ENCODE results near the gene RAB6D. TPM values are rescaled to one million over a fixed set of nuclear protein-coding genes. Genes with fewer than 3 reads are reported as not detected.
"Not testable (repeated sequence)": the region's sequence is repeated elsewhere in the genome, so short reads cannot be mapped to it uniquely, and the experiment has no call there.

Gene RAB6D
- total RNA-seq, 1 donor from 2014 or later = not detected

DNA sequence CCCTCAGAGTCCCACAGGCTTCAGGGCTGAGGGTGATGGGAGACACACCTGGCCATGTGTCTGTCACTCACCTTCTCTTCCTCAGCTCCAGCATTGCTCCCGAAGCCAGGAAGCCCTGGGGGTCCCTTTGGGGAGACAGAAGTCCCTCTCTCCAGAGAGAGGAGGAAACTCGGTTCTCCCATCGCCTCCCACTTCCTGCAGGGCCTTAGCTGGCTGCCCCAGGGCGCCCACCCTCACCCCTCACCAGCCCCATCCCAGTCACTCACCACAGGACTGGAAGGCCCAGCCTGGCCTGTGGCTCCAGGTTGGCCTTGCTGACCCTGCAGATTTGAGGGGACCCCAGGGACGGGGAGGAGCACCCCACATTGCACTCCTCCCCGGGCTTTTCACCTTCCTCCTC is 2.7 kb upstream of the RAB6D start:
- DNase-seq (ENCODE audit: low read depth in 2 of 2) = no peak

GRCh38 chr2:131365452-131365851 is 1.5 kb upstream of the RAB6D start:
- DNase-seq (ENCODE audit: low read depth in 2 of 2) = no peak

GRCh38 chr2:131363213-131363612 is 755 bp downstream of the RAB6D start:
- DNase-seq (ENCODE audit: low read depth in 2 of 2) = not testable (repeated sequence)

DNA sequence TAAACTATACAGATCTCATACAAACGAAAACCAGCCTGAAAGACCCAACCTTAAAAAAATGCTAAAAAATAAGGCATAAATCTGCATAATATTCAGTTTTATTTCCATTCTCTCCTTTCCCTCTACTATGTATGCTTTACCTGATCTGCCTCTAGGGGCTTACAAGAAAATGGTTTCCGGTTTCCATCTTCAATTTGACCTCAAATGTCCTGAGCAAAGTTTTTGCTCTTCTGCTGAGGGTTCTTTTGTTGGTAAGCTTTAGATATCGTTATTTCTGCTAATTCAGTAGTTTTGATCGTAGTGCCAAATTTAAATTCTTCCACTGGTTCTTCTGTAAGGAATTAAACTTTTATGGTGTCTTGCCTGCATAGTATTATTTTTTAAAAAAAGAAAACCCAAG is 2.2 kb downstream of the RAB6D start:
- DNase-seq (ENCODE audit: low read depth in 2 of 2) = not testable (repeated sequence)

GRCh38 chr2:131353167-131353697 is 10.7 kb downstream of the RAB6D start:
- DNase-seq (ENCODE audit: low read depth in 2 of 2) = not testable (repeated sequence)

DNA sequence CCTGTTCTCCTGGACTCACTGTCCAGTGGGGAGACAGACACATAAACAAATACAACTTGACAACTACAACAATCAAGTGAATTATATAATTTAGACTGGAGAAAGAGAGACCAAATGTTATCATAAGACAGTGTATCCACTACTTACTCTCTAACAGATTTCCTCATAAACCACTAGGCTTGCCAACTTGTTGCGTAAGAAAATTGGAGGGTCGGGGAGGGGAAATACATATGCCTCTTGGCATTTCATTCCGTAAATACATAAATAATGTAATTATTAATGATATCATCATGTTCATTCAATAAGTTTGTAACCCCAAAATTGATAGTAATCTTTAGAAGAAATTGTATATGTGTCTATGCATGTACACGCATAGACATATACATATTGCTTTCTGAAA is 14.9 kb downstream of the RAB6D start:
- no peak for DNase-seq (ENCODE audit: low read depth in 2 of 2)

DNA sequence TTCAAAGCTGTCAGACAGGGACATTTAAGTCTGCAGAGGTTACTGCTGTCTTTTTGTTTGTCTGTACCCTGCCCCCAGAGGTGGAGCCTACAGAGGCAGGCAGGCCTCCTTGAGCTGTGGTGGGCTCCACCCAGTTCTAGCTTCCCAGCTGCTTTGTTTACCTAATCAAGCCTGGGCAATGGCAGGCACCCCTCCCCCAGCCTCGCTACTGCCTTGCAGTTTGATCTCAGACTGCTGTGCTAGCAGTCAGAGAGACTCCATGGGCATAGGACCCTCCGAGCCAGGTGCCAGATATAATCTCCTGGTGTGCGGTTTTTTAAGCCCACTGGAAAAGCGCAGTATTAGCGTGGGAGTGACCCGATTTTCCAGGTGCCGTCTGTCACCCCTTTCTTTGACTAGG is 16.9 kb downstream of the RAB6D start:
- not testable (repeated sequence) for DNase-seq (ENCODE audit: low read depth in 2 of 2)

- not testable (repeated sequence) for DNase-seq (ENCODE audit: low read depth in 2 of 2)
These were observed 24.7 kb downstream of the RAB6D start for GRCh38 chr2:131339307-131339706.

DNA sequence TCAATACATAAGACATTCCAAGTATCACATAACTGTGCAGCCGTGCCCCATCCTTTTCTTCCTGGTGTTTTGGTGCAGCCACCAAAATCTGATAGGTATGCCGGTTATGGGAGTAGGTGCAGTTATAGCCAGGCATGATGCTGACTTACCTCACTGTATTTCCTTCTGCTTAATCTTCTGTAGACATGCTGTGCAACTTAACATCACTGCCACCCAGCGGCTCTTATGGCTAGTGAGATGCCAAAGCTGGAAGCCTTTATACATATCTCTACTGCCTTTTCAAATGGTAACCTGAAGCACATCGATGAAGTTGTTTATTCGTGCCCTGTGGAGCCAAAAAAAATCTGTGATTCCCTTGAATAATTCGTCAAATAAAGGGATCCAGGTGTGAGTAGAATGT is 28.6 kb downstream of the RAB6D start:
- DNase-seq (ENCODE audit: low read depth in 2 of 2) = peak; percentile 66 to 78

GRCh38 chr2:131332709-131333108 is 31.3 kb downstream of the RAB6D start:
- DNase-seq (ENCODE audit: low read depth in 2 of 2) = not testable (repeated sequence)

DNA sequence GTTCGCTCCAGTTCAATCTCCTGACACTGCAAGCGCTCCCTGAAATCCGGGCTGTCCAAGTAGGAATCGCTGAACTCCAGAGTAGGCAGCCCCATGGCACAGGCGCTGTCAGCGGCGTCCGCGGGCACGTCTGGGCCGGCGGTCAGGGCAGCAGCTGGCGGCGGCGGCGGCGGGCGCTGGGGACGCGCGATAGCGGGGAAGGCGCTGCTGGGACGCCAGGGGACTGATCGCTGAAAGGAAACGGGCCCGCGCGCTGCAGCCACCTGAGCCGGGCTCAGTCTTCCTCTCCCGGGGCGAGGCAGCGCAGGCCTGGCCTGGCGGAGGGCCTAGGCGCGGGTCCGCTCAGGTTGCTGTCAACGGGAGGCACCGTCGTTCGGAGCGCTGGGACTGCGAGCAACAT is 33.0 kb downstream of the RAB6D start:
- peak in 1 of 2 donors; percentile 31 for DNase-seq (ENCODE audit: low read depth in 2 of 2)

DNA sequence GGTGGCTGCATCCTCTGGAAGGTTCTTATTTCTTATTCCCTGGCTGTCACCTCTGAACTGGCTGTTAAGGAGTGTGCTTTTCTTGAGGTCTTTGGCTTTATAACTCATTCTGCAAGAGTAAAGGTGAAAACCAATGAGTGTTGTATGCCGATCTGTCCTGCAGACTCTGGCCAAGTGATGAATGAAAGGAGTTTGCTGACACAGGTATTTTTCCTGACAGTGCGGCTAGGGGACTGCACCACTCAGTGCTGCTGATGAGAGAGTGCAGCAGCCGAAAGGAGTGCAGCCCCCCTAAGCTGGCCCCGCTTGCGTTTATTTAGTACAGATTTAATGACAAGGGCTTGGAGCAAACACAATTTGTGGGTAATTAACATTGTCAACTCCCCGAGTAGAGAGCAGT is 41.8 kb downstream of the RAB6D start:
- no peak for DNase-seq (ENCODE audit: low read depth in 2 of 2)

GRCh38 chr2:131321344-131321743 is 42.6 kb downstream of the RAB6D start:
- not testable (repeated sequence) for DNase-seq (ENCODE audit: low read depth in 2 of 2)

GRCh38 chr2:131311001-131311400 is 53.0 kb downstream of the RAB6D start:
- DNase-seq (ENCODE audit: low read depth in 2 of 2) = peak in 1 of 2 donors; percentile 2

Other genes starting within 250 kb of the RAB6D start
- 0.40 and 0.44 TPM in 2 replicates for gene POTEE, start 154.6 kb downstream of the RAB6D start, total RNA-seq
- not detected in 2 replicates for gene TUBA3D, start 112.0 kb upstream of the RAB6D start, total RNA-seq
- gene MZT2A, start 128.2 kb upstream of the RAB6D start, total RNA-seq = 116 and 156 TPM in 2 replicates
- gene CCDC74A, start 163.7 kb upstream of the RAB6D start, total RNA-seq = 3.5 and 5.6 TPM in 2 replicates